Measurements from ENCODE around the gene GTF2E1.

DNA sequence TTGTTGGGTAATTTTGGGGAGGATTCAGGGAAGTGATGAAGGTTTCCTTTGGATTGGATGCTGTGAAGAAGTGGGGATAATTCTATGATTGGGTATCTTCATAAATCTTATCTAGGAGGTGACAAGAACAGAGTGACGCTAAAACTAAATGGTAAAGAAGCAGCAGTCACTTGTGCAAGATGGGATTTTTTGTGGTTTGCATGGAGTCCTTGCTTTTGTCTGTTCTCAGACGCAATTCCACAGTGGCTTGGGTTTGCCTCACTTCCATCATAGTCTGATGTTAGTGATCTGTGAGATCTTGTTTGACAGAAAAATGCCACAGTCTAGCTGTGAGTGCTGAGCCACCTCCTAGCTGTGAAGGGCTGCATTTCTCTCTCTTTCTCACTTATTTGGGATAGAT is 26.9 kb downstream of the GTF2E1 start:
- no peak for TF ChIP-seq YY1 (IDR thresholded peaks at IDR 0.05; ENCODE audit: insufficient read depth, insufficient read length)
- TF ChIP-seq ZNF274 (IDR thresholded peaks at IDR 0.05; ENCODE audit: low read depth, low read length), result no peak
- no peak for TF ChIP-seq SUZ12 (IDR thresholded peaks at IDR 0.05; ENCODE audit: extremely low read depth, insufficient read depth, insufficient read length)

All from NT2/D1 (cell line).